Neural progenitor cell (in vitro differentiated cells): ENCODE results near the gene CFAP97D2.

ENCODE experiments used
- EZH2 ChIP-seq: fragments of 200-600 bp; sonication (generic); IDR thresholded peaks from 2 replicates; pipeline ENCODE4 v1.6.1; 2017; ENCODE audit warnings: antibody characterized with exemption, mild to moderate bottlenecking, moderate library complexity
- TF ChIP-seq, protein P1 (sequence below): fragments of 200-600 bp; sonication (generic); IDR thresholded peaks from 2 replicates; pipeline ENCODE4 v1.5.1; 2017; ENCODE audit warnings: antibody characterized with exemption, mild to moderate bottlenecking

- TF ChIP-seq, protein P1, sequence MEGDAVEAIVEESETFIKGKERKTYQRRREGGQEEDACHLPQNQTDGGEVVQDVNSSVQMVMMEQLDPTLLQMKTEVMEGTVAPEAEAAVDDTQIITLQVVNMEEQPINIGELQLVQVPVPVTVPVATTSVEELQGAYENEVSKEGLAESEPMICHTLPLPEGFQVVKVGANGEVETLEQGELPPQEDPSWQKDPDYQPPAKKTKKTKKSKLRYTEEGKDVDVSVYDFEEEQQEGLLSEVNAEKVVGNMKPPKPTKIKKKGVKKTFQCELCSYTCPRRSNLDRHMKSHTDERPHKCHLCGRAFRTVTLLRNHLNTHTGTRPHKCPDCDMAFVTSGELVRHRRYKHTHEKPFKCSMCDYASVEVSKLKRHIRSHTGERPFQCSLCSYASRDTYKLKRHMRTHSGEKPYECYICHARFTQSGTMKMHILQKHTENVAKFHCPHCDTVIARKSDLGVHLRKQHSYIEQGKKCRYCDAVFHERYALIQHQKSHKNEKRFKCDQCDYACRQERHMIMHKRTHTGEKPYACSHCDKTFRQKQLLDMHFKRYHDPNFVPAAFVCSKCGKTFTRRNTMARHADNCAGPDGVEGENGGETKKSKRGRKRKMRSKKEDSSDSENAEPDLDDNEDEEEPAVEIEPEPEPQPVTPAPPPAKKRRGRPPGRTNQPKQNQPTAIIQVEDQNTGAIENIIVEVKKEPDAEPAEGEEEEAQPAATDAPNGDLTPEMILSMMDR = no peak
- no peak for TF ChIP-seq EZH2
These were observed 51.5 kb downstream of the CFAP97D2 start for GRCh38 chr13:114230575-114230974.
